ENCODE measurements around the gene MYBPH. TPM values are rescaled to one million over a fixed set of nuclear protein-coding genes. Genes with fewer than 3 reads are reported as not detected.

MYBPH gene
- not detected for total RNA-seq (ENCODE audit: insufficient read depth, low replicate concordance)

DNA sequence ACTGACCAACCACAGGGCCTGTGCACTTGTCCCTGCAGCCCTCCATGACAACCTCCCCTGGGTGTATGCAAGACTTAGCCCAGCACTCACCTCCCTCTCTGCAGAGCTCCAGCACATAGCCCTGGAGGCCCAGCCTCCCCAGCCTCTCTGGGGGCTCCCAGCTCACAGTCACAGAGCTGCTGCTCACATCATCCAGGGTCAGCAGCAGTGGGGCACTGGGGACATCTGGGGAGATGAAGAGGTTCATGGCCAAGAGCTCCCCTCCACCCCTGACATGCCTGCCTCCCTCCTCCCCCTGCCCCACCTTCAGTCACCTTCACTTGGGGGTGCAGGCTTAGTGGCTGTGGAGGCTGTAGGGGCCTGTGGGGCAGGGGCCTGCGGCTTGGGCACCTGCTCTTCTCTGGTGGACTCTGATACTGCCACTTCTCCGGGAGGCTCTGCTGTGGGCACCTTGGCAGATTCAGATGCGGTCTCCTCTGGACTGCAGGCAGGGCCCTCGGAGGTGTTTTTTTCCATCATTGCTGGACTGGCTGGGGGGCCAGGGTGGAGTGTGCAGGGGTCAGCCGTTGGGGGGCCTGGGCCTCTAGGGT lies at the start of gene MYBPH:
Gene MYBPH (minus strand): TSS at position 590 of the 590 bp plus-strand sequence. CDS start 71 bp downstream, at position 519.
- DNase-seq (ENCODE audit: low spot score), result no peak

DNA sequence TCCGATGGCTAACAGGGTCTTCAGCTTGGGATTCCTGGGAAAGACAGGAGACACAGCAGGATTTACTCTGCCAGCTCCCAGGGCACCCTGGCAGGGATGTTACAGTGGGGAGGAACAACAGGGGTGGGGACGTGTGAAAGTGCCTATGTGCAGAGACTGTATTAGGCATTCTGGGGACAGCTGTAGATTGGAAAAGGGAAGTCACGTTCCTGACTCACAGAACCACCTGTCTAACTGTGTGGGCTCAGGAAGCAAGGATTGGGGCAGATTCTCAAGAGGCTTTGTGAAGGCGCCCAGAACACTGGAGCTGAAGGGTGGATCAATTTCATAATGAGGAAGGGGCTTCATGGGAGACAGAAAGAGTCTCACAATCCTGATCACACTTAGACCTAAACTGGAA lies 49.4 kb upstream of the MYBPH start:
- DNase-seq (ENCODE audit: low spot score), result no peak

DNA sequence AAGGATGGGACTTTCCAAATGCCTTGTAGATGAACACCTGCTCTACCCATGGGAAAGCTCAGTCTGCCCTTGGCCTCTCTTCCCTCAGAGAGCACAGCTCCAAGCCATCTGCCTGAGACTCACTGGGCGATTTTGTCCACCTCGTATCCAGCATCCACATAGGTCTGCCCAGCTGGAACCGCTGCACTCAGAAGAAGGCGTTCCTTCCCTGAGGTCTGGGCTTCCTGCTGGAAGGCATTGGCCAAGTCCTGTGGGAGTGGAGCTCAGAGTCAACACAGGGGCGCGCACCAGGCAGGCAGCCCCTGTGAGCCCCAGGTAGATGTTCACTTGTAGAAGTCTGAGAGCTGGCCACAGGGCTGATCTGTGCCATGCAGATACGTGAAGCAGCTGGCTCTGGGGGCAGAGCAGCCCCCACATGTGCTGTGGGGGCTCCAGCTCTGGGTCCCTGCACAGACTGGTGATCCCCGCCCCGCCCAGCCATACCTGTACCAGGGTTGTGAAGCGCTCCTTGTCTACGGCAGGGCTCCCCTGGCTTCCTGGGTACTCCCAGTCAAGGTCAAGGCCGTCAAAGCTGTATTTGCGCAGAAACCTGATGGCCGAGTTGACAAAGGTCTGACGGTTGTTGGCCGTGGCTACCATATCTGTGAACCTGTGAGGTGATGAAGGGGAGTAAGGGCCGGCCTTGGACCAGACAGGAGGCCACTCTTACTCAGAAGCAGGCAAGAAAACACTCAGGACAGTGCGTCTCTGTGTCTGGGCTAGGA lies 47.6 kb upstream of the MYBPH start:
- DNase-seq (ENCODE audit: low spot score), result no peak

- DNase-seq (ENCODE audit: low spot score), result no peak
Measured at GRCh38 chr1:203219934-203220333, 44.3 kb upstream of the MYBPH start.

GRCh38 chr1:203219171-203219570 lies 43.5 kb upstream of the MYBPH start:
- no peak for DNase-seq (ENCODE audit: low spot score)

DNA sequence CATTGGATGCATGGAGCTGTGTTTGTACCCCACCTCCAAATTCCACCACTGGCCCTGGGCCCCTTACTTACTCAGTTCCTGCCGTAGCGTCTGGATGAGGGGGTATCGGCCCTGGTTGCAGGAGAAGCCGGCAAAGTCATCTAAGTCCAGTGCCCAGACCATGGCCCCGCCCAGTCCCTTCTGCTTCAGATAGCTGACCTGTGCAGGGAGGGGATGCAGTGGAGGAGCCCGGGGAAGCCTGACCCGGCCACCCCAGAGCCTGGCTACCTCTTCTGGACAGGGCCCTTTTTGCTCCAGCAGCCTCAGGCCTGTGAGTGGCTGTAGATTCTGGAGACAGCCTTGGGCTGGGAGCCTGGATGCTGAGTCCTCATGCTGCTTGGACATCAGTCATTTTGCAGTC lies 42.0 kb upstream of the MYBPH start:
- DNase-seq (ENCODE audit: low spot score), result no peak

DNA sequence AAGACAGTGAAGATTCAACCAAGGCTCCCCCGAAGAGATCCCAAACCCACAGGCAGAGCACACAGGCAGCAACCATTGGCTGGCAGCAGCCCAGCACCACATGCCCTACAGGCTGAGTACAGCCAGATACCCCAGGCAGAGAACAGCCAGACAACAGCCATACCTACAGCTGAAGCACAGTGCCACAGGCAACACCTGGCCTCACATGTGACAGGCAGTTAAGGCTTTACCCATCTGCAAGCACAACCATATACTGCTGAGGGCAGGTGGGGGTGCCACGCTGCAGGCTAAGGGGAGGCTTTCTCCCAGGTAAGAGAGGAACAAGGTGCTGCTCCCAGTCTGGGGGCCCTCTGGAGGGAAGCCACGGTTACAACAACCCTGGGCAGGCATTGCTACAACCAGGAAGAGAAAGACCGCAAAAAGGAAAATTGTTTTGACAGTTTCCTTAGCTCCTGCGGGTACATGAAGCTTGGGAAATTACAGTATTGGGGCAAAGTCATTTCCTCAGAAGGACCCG lies 41.6 kb upstream of the MYBPH start:
- DNase-seq (ENCODE audit: low spot score), result no peak

GRCh38 chr1:203216274-203217138 lies 40.9 kb upstream of the MYBPH start:
- peak; percentile 78 for DNase-seq (ENCODE audit: low spot score)

DNA sequence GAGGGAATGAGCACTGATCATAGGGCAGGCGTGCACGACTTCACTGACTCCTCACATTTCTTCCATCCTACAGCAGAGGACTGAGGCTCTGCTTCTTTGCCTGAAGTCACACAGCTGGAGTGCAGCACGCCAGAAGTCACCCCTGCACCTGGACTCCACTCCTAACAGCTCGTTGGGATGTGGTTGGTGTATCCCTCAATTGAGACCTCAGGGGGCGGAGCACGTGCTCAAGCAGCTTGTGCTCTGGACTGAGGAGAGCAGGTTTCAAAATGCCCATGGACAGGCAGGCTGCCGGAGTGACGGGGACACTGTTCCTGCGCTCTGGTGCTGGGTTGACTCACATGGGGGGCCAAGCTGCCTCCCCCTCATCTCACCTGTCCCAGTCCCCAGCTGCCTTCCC lies 39.9 kb upstream of the MYBPH start:
- no peak for DNase-seq (ENCODE audit: low spot score)

DNA sequence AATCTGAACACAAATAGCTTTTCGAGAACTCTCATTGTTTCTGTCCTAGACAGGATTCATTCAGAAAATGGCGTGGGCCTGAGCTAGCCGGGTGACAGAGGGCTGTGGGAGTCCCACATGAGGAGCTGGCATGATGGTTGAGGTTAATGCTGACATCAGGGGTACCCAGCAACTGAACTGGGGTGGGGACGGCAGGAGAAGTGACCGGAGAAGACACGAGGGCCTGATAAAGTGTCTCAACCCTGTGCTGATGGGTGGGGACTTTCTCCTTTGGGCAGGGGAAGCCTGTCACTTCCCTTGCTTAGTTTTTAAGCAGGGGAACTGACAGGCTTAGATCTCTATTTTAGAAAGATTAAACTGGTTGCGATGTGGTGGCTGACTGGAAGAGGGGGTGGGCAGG lies 39.2 kb upstream of the MYBPH start:
- no peak for DNase-seq (ENCODE audit: low spot score)

DNA sequence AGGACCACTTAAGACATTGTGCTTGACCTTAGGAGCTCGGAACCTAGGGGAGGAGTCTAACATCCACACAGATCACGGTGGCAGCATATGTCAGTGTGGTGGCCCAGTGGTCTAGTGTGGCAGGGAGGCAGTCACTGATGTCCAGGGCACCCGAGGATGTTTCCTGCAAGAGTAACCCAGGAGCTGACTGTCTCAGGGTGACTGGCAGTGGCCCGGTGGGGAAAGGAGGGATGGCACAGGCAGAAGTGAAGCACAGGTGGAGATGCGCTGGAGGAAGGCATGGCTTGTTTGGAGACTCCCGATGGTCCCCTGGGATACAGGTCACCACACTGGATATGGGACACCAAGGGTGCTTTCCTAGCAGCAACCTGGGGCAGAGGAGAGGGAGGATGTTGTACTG lies 37.5 kb upstream of the MYBPH start:
- no peak for DNase-seq (ENCODE audit: low spot score)

DNA sequence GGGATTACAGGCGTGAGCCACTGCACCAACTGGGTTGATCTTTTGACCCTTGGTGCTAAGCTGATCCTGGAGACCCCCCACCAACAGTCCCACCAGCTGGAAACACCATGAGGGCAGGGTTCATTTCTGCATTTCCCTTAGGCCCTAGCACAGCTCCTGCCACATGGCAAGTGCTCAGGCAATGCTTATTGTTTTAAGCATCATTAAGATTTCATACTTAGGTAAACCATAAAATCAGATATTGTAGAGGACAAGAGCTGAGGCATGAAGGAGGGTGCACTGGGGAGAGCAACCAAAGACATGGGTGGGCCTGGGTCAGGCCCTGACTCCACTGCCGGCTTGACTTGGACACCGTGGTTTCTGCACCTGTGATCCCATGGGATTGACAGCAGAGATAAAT lies 36.2 kb upstream of the MYBPH start:
- no peak for DNase-seq (ENCODE audit: low spot score)

DNA sequence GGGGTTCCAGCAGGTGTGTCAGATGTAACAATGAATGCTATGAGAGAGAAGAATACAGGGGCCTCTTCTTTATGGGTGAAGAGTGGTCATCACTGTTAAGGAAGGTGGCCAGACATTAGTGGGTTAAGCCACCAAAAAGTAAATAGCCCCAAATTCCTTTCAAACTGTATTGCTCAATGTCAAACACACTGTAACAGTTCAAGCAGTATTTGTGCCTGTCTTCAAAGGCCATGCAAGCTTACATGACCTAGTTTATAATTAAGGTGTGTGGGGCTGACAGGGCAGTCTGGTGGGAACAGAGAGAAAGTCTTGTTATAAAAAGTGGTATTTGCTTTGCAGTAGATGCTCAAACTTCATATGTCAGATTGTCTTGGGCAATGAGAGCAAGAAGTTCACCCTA lies 35.4 kb upstream of the MYBPH start:
- DNase-seq (ENCODE audit: low spot score), result no peak

GRCh38 chr1:203210350-203210749 lies 34.7 kb upstream of the MYBPH start:
- DNase-seq (ENCODE audit: low spot score), result no peak

DNA sequence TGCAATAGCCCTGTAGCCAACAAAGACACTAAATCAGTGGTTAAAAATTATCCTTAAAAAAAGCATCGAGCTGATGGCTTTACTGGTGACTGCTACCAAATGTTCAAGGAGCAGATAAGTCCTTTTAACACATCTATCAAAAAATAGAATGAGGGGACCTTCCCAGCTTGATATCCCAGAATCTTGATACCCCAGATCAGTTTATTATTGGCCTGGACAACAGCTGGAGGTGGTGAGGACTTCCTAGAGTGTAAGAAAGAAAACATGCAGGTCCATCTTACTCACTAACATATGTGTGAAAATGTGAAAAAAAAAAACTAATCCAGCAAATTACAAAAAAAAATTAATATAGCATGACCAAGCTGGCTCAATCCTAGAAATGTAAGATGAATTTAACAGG lies 32.6 kb upstream of the MYBPH start:
- no peak for DNase-seq (ENCODE audit: low spot score)

DNA sequence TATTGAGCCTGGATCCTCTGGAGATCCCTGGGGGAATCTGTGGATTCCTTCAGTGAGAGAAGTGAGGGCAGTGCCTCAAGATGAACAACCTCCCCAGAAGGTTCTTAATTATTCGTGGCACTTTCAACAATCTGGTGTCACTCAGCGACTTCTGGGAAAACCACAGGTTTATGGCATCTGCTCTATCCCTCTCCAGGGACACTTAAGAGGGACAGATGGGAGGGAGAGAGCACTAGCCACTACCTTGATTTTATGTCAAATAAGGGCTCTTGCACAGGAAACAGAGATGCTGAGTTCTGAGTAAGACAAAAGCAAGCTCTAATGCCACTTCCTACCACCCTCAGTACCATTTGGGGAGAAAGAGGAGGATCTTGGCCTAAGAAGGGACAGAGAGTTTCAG lies 32.1 kb upstream of the MYBPH start:
- no peak for DNase-seq (ENCODE audit: low spot score)

DNA sequence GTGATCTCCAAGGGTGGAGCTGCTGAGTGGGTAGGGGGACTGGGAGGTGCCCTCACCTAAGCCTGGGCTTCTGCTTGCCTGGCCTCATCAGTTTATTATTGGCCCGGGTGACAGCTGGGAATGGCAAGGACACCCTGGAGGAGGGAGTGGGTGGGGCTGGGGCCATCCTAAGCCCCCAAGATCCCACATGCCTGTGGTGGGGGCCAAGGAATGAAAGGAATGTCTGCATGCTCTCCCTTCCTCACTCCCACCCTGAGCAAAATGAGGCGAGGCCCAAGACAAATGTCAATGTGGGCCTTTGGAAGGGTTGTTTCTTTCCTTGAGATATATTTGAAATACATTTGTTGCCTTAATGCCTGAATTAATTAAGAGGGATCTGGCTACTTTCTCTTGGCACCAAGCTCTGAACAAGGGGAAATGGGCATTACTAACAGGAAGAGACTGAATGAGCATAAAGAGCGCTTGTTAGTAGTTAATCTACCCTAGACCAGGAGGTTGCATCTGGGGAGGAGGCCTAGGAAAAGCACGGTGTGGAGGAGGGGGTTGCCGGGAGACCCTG lies 30.6 kb upstream of the MYBPH start:
- peak; percentile 52 for DNase-seq (ENCODE audit: low spot score)

- DNase-seq (ENCODE audit: low spot score), result peak; percentile 77
Measured at GRCh38 chr1:203204756-203205155, 29.1 kb upstream of the MYBPH start.

DNA sequence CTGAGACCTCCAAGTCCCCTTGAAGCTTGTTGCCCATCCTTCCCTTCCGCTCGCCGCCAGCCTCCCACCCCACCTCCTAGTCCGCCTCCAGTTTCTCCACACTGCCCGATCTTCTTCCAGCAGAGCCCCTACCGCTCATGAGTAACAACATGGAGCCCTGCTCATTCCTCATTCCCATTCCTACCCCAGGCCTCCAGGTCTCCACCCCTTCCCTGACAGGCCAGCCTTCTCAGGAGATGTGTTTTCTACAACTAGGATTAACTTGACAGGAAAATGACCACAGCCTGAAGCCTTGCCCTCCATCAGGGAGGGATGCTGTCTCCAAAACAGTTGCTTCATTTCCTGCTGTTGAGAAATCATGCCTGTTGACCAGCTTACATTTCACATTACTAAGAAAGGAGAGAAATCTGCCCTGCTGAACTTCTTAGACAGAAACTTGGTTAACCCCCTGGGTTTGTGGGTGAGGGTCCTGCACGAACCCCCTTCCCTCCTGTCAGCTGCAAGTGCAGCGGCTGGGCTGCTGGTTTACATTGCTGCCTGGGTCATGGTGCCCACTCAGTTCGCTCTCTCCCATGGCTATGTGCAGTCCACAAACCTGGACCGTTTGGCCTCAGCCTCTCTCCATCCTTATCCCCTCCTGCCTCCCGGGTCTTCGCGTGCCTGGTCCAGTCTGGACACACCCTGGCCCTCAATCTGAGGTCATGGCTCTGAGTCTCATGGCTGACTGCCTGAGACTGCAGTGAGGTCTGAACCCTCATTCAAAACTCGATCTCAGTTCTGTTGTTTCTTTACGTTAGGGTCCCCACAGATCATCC lies 27.0 kb upstream of the MYBPH start:
- peak; percentile 98 for DNase-seq (ENCODE audit: low spot score)

DNA sequence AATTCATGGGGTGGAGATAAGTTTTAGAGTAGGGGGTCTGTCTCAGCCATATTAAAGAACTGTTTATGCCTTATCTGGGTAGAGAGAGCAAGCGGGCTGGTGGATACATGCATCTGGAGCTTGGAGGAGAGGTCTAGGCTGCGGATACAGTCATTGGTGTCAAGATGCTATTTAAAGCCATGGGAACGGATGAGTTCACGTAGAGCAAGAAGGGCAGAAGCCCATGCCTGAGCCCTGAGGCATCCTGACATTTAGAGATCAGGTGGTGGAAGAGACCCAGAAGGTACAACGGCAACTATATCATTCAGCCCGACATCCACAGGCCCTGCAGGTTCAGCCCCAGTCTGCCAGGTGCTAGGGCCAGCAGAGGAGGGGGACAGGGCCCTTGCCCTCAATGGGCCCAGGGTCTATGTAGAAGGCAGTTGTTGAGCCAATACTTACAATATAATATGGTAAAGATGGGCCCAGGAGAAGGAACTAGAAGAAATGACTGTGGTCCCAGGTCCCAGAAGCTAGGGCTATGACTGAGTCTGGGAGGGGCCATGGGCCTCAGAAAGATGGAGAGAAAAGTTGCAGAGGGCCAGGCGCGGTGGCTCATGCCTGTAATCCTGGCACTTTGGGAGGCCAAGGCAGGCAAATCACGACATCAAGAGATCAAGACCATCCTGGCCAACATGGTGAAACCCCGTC lies 26.0 kb upstream of the MYBPH start:
- no peak for DNase-seq (ENCODE audit: low spot score)
